NCI-H1436 treated with DMSO at 0.1 percent for 48 hours (cell line): Measurements from ENCODE around the gene AMH.

Experiments
- DNase-seq: peaks from one replicate; lab custom pipeline; 2025; lab: John Stamatoyannopoulos, UW

AMH gene

DNA sequence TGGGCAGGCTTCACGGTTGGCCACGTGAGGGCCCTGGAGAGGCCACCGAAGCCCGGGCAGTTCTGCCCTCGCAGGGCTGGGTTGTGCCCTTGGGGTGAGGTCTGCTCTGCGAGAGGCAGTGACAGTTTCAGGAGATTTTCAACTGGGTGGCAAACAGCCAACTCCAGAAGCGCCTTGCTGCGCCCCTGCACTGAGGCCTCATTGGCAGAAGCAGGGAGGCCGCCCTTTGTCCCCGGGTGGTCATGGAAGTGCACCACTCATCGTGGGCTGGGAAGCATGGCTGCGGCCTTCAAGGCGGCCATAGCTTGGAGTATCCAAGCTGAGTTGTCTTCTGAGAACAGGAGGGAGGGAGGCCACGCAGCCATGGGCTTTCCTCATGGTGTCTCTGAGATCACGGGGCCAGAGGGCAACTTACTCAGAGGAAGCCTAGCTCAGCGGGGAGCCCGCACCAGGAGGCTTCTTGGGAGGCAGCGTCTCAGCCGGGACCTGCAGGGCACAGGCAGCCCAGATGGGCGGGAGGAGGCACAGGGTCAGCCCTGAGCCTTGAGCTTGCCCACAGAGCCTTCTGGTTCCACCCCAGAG is 27.8 kb upstream of the AMH start:
- DNase-seq, result no peak

DNA sequence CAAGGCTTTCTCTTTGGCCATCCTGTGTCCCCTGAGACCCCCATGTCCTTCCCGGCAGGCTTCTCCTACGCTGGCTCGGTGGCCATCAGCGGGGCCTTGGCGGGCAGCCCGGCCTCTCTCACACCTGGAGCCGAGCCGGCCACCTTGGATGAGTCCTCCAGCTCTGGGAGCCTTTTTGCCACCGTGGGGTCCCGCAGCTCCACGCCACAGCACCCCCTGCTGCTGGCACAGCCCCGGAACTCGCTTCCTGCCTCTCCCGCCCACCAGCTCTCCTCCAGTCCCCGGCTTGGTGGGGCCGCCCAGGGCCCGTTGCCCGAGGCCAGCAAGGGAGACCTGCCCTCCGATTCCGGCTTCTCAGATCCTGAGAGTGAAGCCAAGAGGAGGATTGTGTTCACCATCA is 27.2 kb upstream of the AMH start:
- DNase-seq, result no peak

DNA sequence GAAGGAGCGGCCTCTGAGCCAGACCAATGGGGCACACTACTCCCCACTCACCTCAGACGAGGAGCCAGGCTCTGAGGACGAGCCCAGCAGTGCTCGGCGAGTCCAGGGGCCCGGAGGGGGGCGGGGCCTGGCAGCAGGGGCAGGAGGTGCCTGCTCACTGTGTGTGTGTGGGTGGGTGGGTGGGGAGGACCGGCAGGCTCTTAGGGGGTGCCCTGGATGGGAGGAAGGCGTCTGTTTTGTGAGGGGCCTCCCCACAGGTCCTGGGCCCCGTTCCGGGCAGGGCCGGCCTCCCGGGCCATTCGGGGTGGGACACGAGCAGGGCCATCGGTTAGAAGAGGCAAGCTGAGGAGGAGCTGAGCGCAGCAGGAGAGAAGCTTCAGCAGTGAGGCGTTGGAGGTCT is 25.7 kb upstream of the AMH start:
- no peak for DNase-seq

DNA sequence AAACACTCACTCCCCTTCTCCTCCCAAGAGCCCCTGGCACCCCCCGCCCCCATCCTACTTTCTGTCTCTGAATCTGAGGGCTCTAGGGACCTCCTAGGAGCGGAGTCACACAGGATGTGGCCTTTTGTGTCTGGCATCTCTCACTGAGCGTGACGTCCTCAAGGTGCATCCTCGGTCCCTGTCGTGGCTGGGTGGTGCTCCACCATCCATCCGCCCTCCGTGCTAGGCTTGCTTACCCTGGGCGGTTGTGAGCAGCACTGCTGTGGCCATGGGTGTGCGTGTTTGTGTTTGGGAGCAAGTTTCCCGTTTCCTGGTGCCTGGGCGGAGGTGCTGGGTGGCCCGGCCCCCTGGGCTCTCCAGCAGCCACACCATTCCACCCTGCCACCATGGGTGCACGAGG is 25.2 kb upstream of the AMH start:
- DNase-seq, result no peak

DNA sequence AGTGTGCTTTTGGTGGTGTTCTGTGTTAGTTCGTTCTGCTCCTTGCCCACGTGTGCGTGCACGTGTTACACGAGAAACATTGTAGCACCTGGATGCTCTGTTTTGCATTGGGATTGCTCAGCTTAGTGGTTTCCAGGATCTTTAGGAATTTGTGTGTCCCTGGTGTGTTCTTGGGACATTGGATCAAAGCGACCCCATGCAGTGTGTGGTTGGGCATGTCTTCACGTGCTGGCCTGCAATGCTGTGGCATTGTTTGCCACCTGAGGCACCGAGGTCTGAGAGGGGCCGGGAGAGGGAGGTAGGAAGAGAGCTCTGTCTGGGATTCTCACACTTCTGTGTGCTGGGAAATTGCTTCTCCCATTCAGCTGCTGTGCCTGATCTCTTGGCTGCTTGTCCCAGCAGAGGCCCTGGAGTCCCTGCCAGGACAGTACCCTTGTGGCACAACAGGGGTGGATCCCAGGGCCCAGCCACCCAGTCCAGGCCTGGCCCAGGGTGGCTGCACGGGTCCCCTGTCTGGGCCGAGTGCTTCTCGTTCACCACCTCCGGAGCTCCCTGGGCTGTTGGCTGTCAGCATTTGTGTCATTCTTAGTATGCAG is 24.3 kb upstream of the AMH start:
- no peak for DNase-seq

DNA sequence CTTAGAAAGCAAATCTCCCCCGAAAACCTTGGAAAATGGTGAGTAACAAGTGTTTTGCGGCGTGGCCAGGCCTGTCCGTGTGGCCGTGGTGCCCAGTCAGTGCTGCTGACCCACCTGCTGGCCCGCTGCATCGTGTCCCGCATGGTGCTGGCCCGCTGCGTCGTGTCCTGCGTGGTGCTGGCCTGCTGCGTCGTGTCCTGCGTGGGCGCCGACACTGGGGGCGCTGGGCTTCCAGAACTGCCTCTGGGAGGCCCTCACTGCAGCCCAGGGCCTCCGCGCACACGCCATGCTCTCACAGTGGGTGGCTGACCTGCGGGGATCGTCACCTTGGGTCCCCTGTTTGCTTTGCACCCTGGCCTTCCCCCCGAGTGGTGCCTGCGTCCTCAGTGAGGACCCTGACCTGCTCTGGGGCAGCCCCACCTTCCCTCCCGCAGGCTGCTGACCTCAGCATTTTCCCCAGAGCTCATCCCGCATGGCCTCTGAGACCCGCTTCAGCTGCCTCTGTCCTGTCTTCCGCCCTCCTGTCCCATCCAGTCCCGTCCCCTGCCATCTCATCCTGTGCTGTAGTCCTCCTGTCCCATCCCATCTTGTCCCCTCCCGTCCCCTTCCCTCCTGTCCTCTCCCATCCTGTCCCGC is 23.6 kb upstream of the AMH start:
- no peak for DNase-seq

DNA sequence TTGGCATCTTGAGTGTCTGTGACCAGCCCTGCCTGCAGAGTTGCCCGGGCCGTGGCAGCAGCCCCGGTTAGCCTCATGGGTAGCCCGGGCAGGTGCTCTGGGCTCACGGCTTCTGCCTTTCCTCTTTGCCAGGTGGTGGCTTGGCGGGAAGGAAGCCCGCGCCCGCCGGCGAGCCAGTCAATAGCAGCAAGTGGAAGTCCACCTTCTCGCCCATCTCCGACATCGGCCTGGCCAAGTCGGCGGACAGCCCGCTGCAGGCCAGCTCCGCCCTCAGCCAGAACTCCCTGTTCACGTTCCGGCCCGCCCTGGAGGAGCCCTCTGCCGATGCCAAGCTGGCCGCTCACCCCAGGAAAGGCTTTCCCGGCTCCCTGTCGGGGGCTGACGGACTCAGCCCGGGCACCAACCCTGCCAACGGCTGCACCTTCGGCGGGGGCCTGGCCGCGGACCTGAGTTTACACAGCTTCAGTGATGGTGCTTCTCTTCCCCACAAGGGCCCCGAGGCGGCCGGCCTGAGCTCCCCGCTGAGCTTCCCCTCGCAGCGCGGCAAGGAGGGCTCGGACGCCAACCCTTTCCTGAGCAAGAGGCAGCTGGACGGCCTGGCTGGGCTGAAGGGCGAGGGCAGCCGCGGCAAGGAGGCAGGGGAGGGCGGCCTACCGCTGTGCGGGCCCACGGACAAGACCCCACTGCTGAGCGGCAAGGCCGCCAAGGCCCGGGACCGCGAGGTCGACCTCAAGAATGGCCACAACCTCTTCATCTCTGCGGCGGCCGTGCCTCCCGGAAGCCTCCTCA is 22.9 kb upstream of the AMH start:
- DNase-seq, result no peak

DNA sequence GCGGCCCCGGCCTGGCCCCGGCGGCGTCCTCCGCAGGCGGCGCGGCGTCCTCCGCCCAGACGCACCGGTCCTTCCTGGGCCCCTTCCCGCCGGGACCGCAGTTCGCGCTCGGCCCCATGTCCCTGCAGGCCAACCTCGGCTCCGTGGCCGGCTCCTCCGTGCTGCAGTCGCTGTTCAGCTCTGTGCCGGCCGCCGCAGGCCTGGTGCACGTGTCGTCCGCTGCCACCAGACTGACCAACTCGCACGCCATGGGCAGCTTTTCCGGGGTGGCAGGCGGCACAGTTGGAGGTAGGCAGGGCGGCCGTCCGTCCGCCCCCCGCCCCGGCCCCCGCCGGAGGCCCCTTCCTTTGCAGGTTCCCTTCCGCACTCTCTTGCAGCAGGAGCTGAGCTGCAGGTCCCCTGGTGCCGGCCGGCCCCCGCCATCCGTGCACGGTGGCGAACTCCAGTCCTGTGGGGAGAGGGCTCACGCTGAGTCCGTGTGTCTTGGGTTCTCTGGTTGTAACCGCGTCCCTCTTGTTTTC is 22.2 kb upstream of the AMH start:
- no peak for DNase-seq

DNA sequence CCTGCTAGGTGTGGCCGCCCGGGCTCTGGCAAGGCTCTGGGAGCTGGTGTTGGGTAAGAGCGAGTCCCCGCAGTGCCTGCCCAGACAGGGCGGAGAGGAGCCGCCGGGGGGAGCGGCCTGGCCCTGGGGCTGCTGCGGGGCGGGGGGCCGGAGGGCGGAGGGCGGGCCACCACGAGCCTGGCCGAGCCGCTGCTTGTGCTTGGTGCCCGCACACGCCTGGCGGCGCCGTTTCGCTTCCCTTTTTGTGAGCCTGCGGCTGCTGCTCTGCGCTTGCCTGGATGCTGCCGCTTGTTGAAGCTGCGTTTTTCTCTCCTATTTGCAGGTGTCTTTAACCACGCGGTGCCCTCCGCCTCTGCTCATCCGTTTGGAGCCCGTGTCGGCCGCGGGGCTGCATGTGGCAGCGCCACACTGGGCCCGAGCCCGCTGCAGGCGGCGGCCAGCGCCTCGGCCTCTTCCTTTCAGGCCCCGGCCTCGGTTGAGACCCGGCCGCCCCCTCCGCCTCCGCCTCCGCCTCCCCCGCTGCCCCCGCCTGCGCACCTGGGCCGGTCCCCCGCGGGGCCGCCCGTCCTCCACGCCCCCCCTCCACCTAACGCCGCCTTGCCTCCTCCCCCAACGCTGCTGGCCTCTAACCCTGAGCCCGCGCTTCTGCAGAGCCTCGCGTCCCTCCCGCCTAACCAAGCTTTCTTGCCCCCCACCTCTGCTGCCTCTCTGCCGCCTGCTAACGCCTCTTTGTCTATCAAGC is 21.5 kb upstream of the AMH start:
- DNase-seq, result no peak

DNA sequence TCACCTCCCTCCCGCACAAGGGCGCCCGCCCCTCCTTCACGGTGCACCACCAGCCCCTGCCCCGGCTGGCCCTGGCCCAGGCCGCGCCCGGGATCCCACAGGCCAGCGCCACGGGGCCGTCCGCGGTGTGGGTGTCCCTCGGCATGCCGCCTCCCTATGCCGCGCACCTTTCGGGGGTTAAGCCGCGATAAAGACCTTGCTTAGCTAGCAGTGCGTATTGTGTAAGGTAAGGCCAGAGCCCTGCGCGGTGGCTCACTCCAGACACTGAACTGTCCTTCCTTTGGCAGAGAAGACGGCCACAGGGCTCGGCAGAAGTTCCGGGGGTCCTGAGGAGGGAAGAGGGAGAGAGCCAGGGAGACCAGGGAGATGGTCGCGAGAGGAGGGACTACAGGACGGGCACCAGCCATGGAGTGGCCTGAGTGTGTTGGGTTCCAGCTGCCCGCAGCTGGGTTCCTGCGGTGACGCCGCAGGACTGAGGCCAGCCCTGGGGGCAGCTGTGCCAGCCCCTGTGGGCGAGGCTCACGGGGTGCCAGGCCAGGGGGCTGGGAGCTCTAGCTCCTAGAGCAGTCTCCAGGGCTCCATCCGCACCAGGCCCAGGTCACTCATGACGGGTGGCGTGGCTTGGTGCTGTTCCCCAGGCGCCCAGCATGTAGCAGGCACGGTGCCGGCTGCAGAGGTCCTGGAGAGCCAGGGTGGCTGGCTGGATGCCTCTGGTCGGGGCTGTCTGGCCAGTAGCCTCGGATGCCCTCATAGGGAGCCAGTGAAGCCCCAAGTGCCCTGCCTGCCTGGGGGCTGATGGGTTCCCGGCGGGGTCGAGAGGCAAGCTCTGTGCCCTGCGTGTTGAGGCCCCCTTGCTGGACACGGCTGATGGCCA is 20.7 kb upstream of the AMH start:
- DNase-seq, result no peak

DNA sequence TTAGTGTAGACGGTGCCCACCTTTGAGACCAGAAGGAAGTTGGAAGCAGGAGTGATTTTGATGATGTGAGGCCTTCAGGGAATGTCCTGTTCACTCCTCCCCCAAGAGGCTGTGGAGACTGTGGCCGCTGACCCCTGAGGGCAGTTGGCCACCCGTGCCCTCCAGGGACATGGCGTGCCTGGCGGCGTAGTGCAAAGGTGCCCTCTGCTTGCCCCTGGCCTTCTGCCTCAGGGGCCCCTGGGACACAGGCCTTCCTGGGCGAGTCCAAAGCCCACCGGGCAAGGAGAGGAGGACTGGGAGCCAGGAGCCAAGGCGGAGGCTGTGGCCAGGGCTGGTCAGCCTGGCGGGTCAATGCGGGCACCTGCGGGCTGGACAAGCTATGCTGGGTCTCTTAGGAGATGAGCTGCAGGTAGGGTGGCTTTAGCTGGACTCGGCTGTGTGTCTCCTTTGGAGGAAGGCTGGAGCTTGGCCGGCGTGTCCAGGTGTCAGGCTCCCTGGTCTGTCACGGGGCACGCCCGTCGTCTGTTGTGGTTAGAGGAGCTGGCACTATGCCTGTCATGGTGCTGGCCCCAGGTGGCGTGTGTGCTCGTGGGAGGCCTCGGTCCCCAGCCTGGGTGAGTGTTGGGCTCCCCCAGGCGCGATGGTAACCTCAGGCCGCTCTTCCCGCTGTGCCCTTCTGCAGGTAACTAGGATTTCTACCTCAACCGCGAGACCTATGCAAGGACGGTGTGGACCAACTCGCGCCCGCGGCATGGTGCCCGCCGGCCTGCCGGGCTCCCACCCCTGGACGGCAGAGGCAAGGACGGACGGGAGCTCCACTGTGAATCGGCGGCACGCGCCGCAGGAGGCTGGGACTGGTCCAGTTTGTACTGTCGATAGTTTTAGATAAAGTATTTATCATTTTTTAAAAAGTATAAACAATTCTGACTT is 19.8 kb upstream of the AMH start:
- no peak for DNase-seq

DNA sequence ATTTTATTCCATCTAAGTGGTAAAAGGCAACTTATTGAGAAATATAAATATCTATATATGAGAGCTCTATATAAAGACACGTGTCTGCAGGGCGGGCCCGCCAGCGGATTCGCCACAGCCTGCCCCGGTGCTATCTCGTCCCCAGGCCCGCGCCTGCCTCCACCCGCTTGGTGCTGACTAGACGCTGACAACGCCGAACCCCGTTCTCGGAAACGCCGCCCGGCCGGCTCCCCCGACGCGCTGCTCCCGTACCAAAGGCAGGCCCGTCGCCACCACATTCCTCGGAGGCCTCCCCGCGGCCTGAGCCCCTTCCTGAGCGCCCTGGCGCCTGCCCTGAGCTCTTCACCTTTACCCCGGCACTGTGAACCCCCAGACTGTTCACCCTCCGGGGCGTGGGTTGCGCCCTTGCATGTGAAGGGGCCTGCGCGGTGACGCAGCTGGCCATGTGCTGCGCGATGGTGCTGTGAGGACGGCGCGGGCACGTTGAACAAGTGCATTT is 19.0 kb upstream of the AMH start:
- DNase-seq, result no peak

DNA sequence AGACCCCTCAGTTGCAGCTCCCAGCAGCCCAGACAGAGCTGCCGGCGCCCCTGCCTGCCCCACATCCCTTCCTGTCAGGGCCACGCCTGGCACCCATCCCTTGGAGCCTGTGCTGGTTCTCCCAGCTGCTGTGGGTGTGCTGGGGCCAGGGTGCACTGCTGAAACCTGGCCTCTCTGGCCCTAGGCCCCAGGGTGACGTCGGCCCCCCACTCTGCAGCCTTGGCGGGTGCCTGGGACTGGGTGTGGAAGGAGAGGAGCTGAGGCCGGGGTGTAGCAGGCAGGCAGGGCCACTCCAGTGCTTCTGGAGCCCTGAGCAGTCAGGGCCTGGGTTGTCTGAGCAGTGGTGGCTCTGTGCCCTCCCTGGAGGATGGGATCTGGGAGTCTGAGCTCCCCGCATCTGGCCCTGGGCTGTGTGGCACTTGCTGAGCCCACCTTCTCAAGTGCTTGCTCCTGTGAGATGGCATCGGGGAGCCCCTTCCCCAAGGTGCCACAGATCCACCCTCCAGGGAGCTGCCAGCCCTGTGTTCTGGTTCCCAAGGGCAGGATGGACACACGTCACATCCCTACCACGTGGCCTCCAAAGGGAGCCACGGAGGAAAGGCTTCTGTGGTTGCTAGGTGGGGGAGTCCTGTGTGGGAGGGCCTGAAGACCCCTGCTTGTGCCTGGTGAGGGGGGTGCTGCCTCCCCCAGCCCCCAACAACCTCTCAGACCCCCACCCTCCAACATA is 18.2 kb upstream of the AMH start:
- no peak for DNase-seq

DNA sequence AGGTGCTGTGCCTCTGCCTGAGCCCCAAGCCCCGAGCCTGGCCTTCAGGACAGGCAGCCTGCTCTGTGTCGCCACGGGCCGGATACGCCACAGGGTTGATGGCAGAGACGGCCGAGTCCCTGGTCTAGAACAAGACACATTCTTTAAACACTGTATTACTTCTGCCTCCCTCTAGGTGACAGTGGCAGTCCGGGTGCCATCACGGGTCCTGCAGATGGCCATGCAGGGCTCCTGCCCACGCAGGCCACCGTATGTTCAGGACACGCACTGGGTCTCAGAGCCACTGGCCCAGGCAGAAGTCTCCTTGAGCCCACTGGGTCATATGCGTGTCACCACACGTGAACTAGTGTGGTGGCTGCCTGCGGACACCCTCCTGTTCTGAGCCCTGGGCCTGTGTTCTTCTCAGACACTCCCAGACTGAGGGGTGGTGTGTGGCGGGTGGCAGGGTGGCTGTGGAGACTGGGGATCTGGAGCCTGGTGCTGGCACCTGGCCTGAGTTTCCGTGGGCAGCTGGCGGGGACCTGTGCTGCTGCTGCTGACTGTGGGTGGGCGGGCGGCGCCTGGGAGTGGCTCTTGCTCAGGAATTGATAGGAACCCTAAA is 17.4 kb upstream of the AMH start:
- no peak for DNase-seq

DNA sequence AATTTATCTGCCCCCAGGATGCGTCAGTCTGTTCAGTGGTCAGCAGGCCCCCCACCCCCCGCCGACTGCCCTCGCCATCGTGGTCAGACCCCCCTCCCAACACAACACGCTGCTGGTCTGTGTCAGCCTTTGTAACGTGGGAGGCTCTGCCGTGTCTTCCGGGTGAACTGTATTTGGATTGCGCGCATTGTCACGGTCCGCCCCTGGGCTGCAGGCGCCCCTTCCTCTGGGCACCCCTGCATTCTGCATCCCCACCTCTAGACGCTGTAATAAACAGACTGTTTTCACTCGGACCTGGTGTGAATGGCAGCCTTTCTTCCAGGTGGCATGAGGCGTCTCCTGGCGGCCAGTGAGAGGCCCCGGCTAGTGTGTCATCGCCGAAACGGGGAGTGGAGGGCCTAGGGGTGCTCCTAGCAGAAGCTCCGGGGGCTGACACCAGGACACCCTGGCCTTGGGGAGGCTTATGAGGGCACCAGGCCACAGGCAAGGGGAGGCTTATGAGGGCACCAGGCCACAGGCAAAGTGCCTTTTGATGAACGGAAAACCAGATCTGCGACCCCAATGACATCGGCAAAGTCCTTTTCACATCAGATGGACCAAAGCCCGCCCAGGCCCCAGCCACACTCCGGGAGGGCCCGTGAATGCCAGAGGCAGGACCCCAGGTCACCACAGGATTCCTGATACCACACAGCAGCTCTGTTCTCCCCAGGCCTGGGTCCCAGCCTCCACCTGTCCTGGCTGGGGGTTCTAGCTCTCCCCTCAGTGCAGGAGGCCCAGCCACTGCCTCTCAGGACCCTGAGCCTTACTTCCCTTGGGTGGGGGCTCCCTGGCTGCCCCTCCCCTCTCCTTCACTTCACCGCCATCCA is 16.6 kb upstream of the AMH start:
- DNase-seq, result no peak

DNA sequence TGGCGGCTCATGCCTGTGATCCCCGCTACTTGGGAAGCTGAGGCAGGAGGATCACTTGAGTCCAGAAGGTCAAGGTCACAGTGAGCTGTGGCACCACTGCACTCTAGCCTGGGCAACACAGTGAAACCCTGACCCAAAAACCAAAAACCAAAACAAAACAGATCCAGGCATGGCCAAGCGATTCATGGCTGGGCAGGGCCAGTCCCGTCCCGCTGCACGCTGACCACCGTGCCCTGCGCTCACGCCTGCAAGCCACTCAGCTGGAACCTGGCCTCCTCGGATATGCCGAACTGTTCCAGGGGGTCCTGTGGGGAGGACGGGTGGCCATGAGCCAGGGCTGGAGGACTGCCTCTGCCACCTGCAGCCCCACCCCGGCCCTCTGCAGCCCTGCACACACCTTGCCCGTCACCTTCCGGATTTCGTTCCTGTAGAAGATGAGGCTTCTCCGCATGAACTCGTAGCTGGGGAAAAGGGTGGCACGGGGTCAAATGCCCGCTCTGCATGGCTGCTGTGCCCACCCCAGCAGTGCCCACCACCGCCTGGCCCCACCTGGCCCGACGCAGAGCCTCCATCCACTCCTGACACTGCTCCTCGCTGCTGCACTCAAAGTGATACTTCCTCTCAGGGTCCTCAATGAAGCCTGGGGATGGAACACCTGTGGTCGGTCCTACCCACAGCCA is 15.4 kb upstream of the AMH start:
- DNase-seq, result no peak

DNA sequence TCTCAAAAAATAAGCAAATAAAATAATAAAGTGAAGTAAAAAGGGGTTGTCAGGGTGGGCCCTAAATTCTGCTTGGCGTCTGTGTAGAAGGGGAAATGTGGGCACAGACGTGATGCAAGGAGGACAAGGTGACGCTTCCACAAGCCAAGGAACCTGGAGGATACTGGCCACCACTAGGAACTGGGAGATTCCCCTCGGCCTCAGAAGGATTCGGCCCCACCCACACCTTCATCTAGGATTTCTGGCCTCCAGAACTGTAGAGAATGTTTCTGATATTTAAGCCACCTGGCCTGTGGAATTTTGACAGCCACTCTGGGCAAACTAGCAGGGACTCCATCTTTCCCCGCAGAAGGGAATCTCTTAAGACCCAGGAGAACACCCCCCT is 14.1 kb upstream of the AMH start:
- DNase-seq, result no peak
